Measurements from ENCODE around the gene CELA2A. TPM values are rescaled to one million over a fixed set of nuclear protein-coding genes. Genes with fewer than 3 reads are reported as not detected.

The CELA2A gene
- total and polyA plus RNA-seq, 10 of the 15 experiments (the other 5 are each of a cell fraction or from before 2014, with no cell fraction given): 0.90 TPM; not detected in 9

DNA sequence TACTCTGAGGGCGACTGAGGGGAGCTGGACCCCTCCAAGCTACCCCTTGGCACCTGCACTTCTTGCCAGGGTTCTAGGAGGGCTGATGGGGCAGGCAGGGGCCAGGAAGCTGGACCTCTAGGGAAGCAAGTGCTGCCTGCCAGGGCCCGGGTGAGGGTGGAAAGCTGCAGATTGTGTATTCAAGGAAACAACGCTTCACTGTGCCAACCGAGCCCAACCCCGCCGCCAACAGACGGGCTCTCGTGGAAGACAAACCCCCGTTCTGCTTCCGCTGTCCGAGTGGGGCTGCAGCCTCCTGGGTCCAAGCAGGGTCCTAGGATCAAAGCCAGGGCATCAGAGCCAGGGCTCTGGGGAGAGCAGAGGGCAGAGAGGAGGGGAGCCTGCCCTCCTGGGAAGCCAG lies 43.7 kb upstream of the CELA2A start:
- Histone ChIP-seq H3K9me3 (replicated peaks; ENCODE audit: control insufficient read depth, insufficient read depth, low read length) (no peaks in the 10 kb centered on the region), H3K9ac (ENCODE audit: control insufficient read depth, insufficient read depth, low read length) (peak overlapping the region; percentile 83; the same call in 1 of the 2 replicates), H3K27ac (ENCODE audit: control insufficient read depth, insufficient read depth) (0 out of 2 replicates have a peak overlapping the region, but pooled peaks have one; percentile 75), H3K4me1 (ENCODE audit: control insufficient read depth, insufficient read depth, low read length) (peaks cover 48% of the 10 kb centered on the region), H4K20me1 (ENCODE audit: control insufficient read depth, insufficient read depth) (no peaks in the 10 kb centered on the region; the same call in 1 of the 2 replicates), H2AFZ (ENCODE audit: control insufficient read depth, low read depth, low read length) (no peak overlapping the region), H3K27me3 (replicated peaks in 1 of 2; ENCODE audit: control insufficient read depth in 2 of 2, insufficient read depth in 2 of 2, low read length in 1 of 2) (peaks cover 0 to 3% of the 10 kb centered on the region in 2 experiments; a peak in 1 of 4 replicates), H3K4me2 (ENCODE audit: control insufficient read depth, insufficient read depth) (peak overlapping the region; percentile 97; the same call in 1 of the 2 replicates), H3K79me2 (ENCODE audit: control insufficient read depth, insufficient read depth, low read length) (peaks cover 70% of the 10 kb centered on the region), H3K36me3 (ENCODE audit: control insufficient read depth in 2 of 2, insufficient read depth in 2 of 2, low read length in 1 of 2) (peaks cover 0 to 2% of the 10 kb centered on the region in 2 experiments; a peak in 1 of 4 replicates), H3K4me3 (peak overlapping the region; percentile 97; the same call in 1 of the 2 replicates)
- WGBS (ENCODE audit: insufficient coverage, insufficient replicate concordance, low lambda C conversion rate, missing lambda C conversion rate): 90% methylated on average over 11 of the region's 11 CpGs
- FAIRE-seq: no peak
- ChIA-PET CTCF (interaction anchor here (1.0 to 2.1 kb wide), 3 partner anchors 11 to 90 kb away, joined by 4 to 14 read pairs (median 5); no protein-coding TSS in a partner anchor), POLR2A (interaction anchor here (0.5 to 1.3 kb wide), 2 partner anchors 10 to 975 kb away, joined by 3 to 4 read pairs; no protein-coding TSS in a partner anchor), SMC1A (ENCODE audit: uncharacterized antibody, unreplicated experiment) (interaction anchor here (0.6 to 1.6 kb wide), 3 partner anchors 9 to 89 kb away, joined by 3 to 4 read pairs (median 3); no protein-coding TSS in a partner anchor), RAD21 (ENCODE audit: unreplicated experiment) (interaction anchor here (1.1 to 1.6 kb wide), 4 partner anchors 9 to 90 kb away, joined by 3 to 10 read pairs (median 4); no protein-coding TSS in a partner anchor)
- no peak for DNase-seq (ENCODE audit: low read depth, low spot score)
- BruUV-seq (replicated peaks): no TSS peak
- no peak for ATAC-seq
- in situ Hi-C loops (cut with MboI): no loop called here
- TF ChIP-seq, protein P1, sequence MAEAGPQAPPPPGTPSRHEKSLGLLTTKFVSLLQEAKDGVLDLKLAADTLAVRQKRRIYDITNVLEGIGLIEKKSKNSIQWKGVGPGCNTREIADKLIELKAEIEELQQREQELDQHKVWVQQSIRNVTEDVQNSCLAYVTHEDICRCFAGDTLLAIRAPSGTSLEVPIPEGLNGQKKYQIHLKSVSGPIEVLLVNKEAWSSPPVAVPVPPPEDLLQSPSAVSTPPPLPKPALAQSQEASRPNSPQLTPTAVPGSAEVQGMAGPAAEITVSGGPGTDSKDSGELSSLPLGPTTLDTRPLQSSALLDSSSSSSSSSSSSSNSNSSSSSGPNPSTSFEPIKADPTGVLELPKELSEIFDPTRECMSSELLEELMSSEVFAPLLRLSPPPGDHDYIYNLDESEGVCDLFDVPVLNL (IDR thresholded peaks at IDR 0.05; ENCODE audit: low read depth, low read length): no peak
- TF ChIP-seq IKZF2 (IDR thresholded peaks at IDR 0.05): no peak
- TF ChIP-seq STAT1 (conservative IDR thresholded peaks at IDR 0.05): no peak
- TF ChIP-seq KAT2A (conservative IDR thresholded peaks at IDR 0.05; ENCODE audit: control insufficient read depth, low read depth, low read length): no peak
- TF ChIP-seq HCFC1 (IDR thresholded peaks at IDR 0.05; ENCODE audit: low read length): no peak
- no peak for TF ChIP-seq KDM1A (IDR thresholded peaks at IDR 0.05; ENCODE audit: borderline replicate concordance)
- no peak for TF ChIP-seq SMC3 (IDR thresholded peaks at IDR 0.05; ENCODE audit: borderline replicate concordance, low read length)
- TF ChIP-seq KLF5 (IDR thresholded peaks at IDR 0.05; ENCODE audit: partially characterized antibody): no peak
- intact Hi-C loops (cut with micrococcal nuclease; ENCODE audit: unreplicated experiment): no loop called here
